LHCN-M2 (cell line): ENCODE measurements around the gene EEF2K. TPM values are rescaled to one million over a fixed set of nuclear protein-coding genes. Genes with fewer than 3 reads are reported as not detected.
"Not testable (repeated sequence)": the region's sequence is repeated elsewhere in the genome, so short reads cannot be mapped to it uniquely, and the experiment has no call there.

ENCODE experiments used
- DNase-seq: peaks from one replicate; pipeline ENCODE4 v3.0.0-alpha.2; 2012; ENCODE audit warnings: low read depth
- total RNA-seq: library from RNA; depleted of rRNA; stranded (reverse); fragments of >200 nt; gene quantifications from 2 replicates; pipeline ENCODE4 v1.2.3, GENCODE V29; 2014

Gene EEF2K
- total RNA-seq, 1 experiment from 2014 or later, result 16.1 TPM

- no peak for DNase-seq
Observed at GRCh38 chr16:22210285-22210684, 4.2 kb downstream of the EEF2K start.

GRCh38 chr16:22210854-22211253 is 4.8 kb downstream of the EEF2K start:
- DNase-seq, result no peak

DNA sequence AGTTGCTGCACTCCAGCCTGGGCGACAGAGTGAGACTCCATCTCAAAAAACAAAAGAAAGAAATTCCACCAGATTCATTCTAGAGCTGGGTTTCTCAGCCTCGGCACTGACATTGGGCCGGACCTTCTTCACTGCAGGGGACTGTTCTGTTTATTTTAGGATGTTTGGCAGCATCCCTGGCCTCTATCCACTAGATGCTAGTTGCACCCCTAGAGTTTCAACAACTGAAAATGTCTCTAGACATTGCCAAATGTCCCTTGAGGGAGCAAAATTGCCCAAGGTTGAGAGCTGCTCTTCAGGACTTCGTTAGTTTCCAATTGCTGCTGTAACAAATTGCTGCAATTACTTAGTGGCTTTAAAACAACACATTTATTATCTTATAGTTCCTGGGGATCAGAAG is 7.2 kb downstream of the EEF2K start:
- DNase-seq, result no peak

DNA sequence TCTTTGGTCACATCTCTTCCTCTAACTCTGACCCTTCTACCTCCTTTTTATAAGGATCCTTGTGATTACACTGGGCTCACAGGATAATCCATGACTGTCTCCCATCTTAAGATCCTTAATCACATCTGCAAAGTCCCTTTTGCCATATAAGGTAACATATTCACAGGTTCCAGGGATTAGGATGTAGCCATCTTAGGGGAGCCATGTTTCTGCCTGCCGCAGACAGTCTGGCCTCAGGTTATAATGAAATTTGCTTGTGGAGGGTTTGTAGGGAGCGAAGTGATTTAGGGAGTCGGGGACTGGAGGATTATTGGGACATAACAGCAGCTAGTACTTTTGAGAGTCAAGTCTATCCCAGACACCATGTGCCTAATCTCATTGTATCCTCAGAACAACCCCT is 7.7 kb downstream of the EEF2K start:
- no peak for DNase-seq

DNA sequence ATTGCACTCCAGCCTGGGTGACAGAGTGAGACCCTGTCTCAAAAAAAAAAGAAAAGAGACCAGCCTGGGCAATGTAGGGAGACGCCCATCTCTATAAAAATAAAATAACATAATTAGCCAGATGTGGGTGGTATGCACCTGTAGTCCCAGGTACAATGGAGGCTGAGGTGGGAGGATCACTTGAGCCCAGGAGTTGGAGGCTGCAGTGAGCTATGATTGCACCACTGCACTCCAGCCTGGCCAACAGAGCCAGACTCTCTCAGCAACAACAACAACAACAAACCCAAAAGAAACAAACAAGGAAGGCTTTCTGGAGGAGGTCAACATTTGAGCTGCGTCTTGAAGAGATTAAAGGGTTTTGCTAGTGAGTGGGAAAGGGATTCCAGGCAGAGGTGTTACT is 8.3 kb downstream of the EEF2K start:
- DNase-seq, result no peak

DNA sequence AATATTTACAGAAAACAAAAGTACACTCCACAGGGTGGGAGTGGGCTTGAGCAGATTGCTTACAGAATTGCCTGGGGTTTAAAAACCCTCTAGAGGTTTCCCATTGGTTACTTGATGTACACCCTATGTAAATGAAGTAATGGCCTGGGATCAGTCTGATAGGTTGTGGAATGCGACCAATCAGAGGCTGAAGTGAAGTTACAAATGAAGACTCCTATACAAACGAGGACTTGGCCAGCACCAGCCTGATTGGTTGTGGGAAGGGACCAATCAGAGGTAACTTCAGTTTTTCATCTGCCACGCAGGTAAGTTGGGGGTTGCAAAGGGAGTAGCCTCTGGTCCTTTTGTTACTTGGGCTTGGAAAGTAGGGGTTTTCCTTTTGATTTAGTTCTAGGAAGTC is 8.8 kb downstream of the EEF2K start:
- DNase-seq, result no peak

DNA sequence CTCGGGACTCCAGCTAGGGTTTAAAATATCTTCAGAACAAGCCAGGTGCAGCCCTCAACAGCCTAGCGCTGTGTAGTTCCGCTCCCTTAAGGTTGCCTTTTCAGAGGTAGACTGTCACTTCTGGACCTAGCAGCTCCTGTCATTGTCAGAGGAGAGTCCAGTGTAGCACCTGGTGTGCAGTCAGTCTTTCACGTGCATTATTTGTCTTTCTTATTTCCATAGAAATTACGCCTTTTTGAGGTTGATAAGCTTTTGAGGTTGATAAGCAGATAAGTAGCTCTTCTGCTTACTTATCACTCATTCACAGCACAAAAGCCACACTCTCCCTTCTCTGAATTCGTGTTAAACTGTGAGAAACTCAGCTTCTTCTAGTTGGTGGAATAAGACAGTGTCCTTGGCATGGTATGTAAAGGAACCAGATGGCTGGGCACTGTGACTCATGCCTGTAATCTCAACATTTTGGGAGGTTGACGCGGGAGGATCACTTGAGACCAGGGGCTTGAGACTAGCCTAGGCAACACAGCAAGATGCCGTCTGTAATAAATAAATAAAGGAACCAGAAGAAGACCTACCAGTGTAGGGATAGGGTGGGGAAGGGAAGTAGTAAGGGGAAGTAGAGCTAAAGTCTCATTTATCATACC is 10.2 kb downstream of the EEF2K start:
- no peak for DNase-seq

GRCh38 chr16:22216832-22217225 is 10.8 kb downstream of the EEF2K start:
- not testable (repeated sequence) for DNase-seq

DNA sequence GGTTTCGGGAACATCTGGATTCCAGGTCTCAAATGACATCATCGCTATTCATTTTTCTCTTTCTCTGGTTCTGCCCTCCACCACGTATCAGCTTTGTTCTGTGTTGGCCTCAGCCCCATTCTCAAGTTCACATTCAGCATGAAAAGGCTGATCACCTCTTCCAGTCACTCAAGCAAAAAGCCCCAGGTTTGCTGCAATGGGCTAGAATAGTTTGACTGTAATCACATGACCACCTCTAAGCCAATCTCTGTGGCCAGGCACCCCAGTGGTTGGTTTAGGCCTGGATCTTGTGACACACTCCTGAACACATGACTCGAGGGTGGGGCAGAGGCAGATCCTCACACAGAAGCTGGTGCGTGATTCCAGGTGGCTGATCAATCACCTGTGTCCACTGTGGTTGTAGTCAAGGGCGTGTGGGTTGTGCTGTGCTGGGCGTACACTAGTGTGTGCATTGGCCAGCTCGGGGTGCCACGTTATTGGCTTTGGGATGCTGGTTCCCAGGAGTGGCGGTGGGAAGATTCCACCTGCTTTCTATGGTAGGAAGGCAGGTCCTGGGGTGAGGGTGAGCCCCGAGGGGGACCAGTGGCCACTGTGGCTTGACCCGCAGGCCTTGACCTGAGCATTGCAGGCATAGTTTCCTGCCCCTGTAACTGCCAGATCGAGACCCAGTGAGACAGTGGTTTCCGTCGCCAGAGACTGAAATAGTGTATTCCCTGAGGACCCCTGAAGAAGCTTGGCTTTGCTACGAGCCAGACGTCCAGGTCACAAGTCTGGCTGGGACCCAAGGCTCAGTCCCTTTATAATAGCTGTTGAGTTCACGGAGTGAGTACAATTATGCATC is 12.0 kb downstream of the EEF2K start:
- DNase-seq, result no peak

- DNase-seq, result no peak
Observed at GRCh38 chr16:22219389-22220068, 13.5 kb downstream of the EEF2K start.

- peak; percentile 85 for DNase-seq
Observed at GRCh38 chr16:22220069-22220440, 14.0 kb downstream of the EEF2K start.

- DNase-seq, result peak; percentile 88
Observed at GRCh38 chr16:22220714-22221113, 14.6 kb downstream of the EEF2K start.

DNA sequence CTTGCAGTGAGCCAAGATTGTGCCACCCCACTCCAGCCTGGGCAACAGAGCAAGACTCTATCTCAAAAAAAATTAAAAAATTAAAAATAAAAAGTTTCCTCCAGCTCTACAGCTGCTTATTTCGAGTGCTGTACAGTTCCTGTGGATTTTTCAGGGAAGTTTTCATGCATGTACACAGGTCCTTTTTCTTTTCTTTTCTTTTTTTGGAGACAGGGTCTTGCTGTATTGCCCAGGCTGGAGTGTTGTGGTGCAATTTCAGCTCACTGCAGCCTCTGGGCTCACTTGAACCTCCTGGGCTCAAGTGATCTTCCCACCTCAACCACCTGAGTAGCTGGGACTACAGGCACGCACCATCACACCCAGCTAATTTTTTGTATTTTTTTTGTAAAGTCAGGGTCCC is 15.9 kb downstream of the EEF2K start:
- no peak for DNase-seq

GRCh38 chr16:22222998-22223397 is 16.9 kb downstream of the EEF2K start:
- DNase-seq, result no peak

- no peak for DNase-seq
Observed at GRCh38 chr16:22225060-22225459, 19.0 kb downstream of the EEF2K start.

DNA sequence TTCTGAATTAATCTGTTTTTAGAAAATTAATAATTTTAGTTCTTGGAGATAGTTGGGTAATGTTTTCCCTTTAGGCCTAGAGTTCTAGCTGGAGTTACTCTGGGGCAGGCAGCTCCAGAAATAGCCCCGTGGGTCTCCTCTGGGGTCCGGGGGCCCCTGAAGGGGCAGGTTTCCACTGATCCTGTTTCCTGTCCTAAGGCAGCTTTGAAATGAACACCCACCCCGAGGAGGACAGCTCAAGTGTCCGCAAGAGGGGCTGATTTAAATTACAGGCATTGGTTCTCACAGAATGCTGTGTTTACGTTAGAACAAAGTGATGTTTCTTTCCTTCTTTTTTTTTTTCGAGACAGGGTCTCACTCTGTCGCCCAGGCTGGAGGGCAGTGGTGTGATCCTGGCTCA is 23.8 kb downstream of the EEF2K start:
- no peak for DNase-seq

GRCh38 chr16:22232277-22233036 is 26.4 kb downstream of the EEF2K start:
- DNase-seq, result no peak

- no peak for DNase-seq
Observed at GRCh38 chr16:22233037-22233372, 26.9 kb downstream of the EEF2K start.

DNA sequence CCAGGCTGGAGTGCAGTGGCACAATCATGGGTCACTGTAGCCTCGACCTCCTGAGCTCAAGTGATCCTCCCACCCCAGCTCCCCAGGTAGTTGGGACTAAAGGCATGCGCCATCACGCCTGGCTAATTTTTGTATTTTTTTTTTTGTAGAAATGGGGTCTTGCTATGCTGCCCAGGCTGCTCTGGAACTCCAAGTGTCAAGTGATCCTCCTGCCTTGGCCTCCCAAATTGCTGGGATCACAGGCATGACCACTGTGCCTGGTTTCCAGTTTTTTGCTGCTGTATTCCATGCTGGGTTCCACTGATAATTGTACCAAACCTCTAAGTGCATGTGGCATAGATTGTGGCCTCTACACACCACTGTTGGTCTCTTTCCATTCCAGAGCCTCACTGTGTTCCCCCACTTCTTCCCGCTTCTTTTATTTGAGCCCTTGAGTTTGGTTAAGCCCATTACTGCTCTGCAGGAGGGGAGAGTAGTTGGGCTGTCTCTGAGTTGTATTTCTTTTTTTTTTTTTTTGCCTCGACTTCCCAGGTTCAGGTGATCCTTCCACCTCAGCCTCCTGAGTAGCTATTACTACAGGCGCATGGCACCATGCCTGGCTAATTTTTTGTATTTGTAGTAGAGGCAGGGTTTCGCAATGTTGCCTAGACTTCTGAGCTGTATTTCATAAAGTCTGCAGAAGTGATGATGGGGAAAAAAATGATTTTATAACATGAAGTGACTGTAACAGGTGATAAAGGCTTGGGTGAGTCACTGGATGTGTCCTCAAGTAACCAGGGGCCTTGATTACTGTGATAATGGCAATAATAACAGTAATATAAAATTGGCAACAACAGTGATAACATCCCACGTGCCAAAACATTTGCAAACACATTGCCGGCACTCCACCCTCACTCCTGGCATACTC is 30.0 kb downstream of the EEF2K start:
- peak; percentile 87 for DNase-seq

GRCh38 chr16:22239131-22239805 is 33.2 kb downstream of the EEF2K start:
- no peak for DNase-seq
